ENCODE data around the gene CMTM3. TPM values are rescaled to one million over a fixed set of nuclear protein-coding genes. Genes with fewer than 3 reads are reported as not detected.
"Not testable (repeated sequence)": the region's sequence is repeated elsewhere in the genome, so short reads cannot be mapped to it uniquely, and the experiment has no call there.

CMTM3 gene
- total RNA-seq, 1 donor from 2014 or later: 86.9 TPM

- no peak for DNase-seq (ENCODE audit: extremely low read depth, low read depth, low spot score)
These were observed 23.1 kb upstream of the CMTM3 start for GRCh38 chr16:66581246-66581952.

DNA sequence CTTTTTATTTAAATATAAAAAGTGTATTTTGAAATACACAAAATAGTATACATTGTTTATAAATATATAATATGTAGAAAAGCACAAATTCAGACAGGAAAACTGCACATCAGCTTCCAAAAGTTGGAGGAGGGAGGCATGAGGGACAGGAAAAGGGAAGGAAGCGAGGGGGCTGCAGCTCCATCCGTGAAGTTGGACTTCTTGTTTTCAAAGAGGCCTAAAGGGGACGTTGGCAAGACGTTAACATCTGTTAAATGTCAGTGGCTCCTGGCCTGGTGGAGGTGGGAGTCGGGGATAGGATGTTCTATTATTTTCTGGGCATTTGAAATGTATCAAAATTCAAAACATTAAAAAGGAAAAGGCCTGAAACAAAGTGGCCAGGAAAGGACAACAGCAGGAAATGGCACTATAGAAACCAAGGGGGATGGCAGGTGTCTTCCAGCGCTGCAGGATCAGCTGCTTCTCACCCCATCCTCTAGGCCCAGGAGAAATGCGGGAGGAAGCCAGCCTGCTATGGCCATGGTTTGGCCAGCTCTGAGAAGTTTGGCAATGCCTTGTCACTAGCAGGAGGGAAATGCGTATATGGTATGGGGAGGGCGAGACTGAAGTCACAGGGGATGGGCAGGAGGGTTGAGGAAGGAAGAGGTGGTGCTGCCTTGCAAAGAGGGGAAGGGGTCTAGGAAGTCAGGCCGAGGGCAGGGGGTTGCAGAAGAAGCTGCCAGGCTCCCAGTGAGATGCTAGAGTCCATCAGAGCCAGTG is 18.8 kb upstream of the CMTM3 start:
- no peak for DNase-seq (ENCODE audit: extremely low read depth, low read depth, low spot score)

DNA sequence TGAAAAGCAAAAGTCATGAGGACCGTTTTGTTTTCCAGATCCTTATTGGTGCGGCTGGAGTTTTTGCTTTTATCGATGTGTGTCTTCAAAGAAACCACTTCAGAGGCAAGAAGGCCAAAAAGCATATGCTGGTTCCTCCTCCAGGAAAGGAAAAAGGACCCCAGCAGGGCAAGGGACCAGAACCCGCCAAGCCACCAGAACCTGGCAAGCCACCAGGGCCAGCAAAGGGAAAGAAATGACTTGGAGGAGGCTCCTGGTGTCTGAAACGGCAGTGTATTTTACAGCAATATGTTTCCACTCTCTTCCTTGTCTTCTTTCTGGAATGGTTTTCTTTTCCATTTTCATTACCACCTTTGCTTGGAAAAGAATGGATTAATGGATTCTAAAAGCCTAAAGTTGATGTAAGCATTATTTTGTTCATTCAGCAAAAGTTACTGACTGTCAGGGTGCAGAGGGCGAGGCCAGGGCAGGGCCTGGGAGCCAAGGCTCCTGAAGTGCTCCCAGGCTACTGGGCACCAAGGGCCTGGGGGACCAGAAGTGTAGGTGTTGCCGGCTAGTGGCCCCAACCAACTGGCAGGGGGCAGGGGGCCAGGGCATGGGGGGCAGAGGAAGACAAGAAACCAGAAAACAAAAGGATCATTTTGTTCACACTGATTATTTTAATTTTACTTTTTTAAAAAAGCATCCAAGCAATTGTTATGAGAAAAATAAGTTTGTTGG is 16.5 kb upstream of the CMTM3 start:
- no peak for DNase-seq (ENCODE audit: extremely low read depth, low read depth, low spot score)

GRCh38 chr16:66588981-66589713 is 15.4 kb upstream of the CMTM3 start:
- no peak for DNase-seq (ENCODE audit: extremely low read depth, low read depth, low spot score)

DNA sequence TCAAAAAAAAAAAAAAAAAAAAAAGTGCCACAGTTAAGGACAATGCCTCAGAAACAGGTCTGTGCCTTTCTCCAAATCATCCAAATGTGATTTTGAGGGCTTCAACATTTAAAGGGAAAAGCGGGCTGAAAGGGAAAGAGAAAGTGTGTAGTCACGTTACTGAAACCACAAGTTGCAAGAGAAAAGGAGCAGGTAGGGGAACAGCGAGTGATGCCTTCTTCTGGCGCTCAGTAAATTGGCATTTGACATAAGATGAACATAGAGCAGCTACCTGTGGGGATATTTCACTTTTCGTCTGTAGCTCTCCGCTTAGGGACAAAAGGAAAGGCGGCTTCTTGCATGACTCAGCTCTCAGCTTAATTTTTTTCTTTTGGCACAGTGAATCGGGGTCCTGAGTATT is 14.2 kb upstream of the CMTM3 start:
- DNase-seq (ENCODE audit: extremely low read depth, low read depth, low spot score): no peak

DNA sequence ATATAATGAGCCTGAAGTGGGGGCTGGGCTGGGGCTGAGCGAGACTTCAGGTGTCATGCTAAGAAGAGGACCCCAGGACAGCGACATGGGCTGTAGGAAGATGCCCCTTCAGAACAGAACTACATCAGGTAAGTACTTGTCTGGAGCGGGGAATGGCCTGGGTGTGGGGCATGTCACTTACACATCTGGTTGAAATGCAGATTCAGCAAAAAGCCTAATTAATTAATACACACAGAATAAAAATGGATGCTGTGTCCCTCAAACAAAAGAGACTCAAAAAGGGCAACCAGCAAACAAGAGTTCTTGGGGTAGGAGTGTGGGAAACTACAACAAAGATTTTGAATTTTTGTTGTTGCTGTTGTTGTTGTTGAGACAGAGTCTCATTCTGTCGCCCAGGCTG is 13.5 kb upstream of the CMTM3 start:
- DNase-seq (ENCODE audit: extremely low read depth, low read depth, low spot score): no peak

DNA sequence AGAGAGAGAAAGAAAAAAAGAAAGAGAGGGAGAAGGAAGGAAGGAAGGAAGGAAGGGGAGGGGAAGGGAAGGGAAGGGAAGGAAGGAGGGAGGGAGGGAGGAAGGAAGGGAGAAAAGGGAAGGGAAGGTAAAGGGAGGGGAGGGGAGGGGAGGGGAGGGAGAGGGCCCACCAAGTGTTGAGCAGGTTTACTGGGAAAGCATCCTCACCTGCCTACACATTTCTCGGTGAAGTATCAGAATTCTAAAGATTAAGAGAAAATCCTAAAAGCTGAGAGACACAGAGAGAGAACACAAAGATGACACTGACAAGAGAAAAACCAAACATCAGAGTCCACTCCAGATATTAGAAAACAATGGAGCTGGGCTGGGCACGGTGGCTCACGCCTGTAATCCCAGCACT is 12.3 kb upstream of the CMTM3 start:
- no peak for DNase-seq (ENCODE audit: extremely low read depth, low read depth, low spot score)

- DNase-seq (ENCODE audit: extremely low read depth, low read depth, low spot score): no peak
These were observed 11.7 kb upstream of the CMTM3 start for GRCh38 chr16:66592814-66593213.

GRCh38 chr16:66594739-66595138 is 9.8 kb upstream of the CMTM3 start:
- no peak for DNase-seq (ENCODE audit: extremely low read depth, low read depth, low spot score)

- DNase-seq (ENCODE audit: extremely low read depth, low read depth, low spot score): not testable (repeated sequence)
These were observed 7.9 kb upstream of the CMTM3 start for GRCh38 chr16:66596559-66596958.

DNA sequence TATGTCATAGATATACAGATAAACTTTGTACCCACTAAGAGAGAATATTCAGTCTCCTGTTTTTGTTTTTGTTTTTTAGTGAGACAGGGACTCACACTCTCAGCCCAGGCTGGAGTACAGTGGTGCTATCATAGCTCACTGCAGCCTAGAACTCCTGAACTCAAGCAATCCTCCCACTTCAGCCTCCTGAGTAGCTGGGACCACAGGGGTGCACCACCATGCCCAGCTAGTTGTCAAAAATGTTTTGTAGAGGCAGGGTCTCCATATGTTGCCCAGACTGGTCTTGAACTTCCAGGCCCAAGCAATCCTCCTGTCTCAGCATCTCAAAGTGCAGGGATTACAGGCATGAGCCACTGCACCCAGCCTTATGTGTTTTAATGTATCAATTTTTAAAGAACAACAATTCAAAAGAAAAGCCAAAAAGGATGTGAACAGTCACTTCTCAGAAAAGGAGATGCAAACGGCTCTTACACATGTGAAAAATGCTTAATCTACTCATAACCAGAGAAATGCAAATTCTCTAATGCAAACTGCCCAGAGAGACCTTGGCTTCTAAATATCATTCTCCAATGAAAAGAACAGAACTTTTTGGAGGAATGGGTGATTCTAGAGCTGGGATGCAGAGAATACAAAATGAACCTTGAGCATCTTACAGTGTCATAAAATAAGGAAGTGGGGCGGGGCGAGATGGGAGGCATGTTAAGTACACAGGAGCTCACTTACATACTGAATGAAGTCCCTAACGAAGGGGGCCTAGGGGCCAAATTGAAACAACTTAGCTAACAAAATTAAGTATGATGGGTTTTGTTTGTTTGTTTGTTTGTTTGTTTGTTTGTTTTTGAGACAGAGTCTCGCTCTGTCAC is 7.3 kb upstream of the CMTM3 start:
- DNase-seq (ENCODE audit: extremely low read depth, low read depth, low spot score): no peak

GRCh38 chr16:66598111-66598510 is 6.4 kb upstream of the CMTM3 start:
- no peak for DNase-seq (ENCODE audit: extremely low read depth, low read depth, low spot score)

- no peak for DNase-seq (ENCODE audit: extremely low read depth, low read depth, low spot score)
These were observed 4.8 kb upstream of the CMTM3 start for GRCh38 chr16:66599726-66600125.

DNA sequence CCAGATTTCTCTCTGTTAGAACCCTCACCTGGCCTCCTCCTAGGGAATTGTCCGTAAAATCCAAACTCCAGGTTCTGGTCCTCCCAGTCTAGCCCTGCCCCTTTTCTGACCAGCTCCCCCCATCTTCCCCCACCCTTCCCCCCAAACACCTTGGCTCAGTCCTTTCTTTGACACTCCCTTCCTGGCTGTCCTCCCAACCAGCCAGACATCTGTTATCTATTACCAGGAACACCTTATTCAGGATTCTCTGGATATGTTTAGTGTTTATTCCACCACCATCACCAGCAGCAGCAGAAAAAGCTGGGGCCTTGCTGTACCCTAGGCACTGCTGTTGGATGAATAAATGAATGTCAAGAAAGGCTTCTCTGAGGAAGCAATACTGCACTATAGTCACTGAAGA is 4.0 kb upstream of the CMTM3 start:
- DNase-seq (ENCODE audit: extremely low read depth, low read depth, low spot score): no peak

- DNase-seq (ENCODE audit: extremely low read depth, low read depth, low spot score): no peak
These were observed 3.0 kb upstream of the CMTM3 start for GRCh38 chr16:66601471-66601870.

DNA sequence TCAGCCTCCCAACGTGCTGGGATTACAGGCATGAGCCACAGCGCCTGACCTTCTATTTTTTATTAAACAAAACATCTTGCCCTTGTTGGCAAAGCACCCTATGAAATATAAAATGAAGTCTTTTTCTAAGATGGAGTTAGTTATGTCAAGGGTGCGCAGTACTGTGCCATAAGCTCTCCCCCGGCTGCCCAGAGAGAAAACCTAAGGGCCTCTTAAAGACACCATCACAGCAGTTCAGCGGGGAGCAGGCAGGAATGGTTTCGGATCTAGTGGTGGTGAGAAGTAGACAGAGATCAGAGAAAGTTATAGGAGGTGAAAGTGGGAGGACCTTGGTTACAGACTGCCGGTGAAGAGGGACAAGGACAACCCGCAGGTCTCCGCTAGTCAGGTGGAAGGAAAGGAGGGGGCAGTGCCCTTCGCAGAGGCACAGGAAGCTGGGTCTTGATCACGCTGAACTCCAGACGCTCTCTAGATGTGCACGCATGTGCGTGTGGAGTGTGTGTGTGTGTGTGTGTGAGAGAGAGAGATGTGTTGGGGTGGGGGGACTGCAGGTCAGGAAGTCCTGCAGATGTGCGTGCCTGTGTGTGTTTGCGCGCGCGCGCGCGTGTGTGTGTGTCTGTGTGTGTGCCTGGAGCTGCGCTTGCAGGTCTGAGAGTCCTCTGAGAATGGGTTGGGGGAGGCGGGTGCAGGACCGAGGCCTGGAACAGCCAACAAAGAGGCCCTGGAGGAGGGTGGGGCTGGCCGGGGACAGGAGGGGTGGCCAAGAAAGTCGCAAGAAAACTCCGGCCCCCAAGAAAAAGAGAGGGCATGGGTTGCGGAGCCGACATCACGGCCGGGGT is 748 bp upstream of the CMTM3 start:
- no peak for DNase-seq (ENCODE audit: extremely low read depth, low read depth, low spot score)

GRCh38 chr16:66605177-66605978 is 874 bp downstream of the CMTM3 start:
- no peak for DNase-seq (ENCODE audit: extremely low read depth, low read depth, low spot score)

GRCh38 chr16:66605979-66606751 is 1.7 kb downstream of the CMTM3 start:
- DNase-seq (ENCODE audit: extremely low read depth, low read depth, low spot score): no peak

Data from glomerular endothelial cell (primary cell).